NCI-H2171 (cell line): ENCODE results near the gene TBX10.
"Not testable (repeated sequence)": the region's sequence is repeated elsewhere in the genome, so short reads cannot be mapped to it uniquely, and the experiment has no call there.

Experiments used
- DNase-seq: peaks from one replicate; lab custom pipeline; 2025; lab: John Stamatoyannopoulos, UW

Gene TBX10

DNA sequence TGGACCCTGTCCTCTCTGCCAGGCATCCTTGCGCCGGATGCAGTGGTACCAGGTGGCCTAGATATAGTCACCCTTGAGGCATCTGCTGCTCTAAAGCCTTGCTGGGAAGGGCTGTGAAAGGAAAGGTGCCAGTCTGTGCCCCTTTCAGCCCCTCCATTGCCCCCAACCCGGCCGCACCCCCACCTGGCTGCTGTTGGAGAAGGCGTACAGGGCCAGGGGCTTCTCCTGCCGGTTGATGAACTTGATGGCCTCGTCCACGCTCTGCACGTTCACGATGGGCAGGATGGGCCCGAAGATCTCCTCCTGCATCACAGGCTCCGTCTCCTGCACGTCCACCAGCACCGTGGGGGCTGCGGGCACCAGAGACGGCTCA, 24.6 kb upstream of the TBX10 start:
- no peak for DNase-seq

DNA sequence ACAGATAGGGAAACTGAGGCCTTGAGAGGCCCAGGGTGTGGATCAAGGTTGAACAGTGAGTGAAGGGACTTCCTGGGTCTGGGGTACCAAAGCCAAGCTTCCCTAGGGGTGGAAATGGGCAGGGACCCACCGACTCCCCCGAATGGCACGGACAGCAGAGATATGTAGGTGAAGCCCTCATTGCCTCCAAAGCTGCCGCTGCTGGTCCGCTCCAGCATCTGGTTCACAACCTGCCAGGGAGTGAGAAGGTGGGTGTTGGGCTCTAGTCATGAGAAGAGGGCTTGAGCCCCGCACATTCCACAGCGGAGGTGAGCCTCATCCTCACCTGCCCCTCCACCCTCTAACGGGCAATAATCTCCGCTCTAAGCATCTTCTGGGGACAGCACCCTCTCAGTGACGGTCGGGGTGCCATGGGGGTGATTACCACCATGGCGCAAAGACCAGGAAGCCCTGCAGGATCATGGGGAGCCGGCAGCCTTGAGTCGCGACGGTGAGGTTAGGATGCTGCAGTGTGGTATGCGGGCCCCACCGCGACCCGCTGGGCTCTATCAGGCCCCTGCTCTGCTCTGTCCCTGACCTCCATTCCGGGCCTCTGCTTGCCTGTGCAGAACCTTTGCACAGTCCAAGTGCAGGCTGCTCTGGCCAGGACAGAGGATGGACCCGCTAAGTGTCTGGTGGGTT, 24.1 kb upstream of the TBX10 start:
- no peak for DNase-seq

GRCh38 chr11:67662835-67663531, 23.4 kb upstream of the TBX10 start:
- no peak for DNase-seq

GRCh38 chr11:67662142-67662834, 22.7 kb upstream of the TBX10 start:
- no peak for DNase-seq

- not testable (repeated sequence) for DNase-seq
Observed at GRCh38 chr11:67660752-67661151, 21.2 kb upstream of the TBX10 start.

DNA sequence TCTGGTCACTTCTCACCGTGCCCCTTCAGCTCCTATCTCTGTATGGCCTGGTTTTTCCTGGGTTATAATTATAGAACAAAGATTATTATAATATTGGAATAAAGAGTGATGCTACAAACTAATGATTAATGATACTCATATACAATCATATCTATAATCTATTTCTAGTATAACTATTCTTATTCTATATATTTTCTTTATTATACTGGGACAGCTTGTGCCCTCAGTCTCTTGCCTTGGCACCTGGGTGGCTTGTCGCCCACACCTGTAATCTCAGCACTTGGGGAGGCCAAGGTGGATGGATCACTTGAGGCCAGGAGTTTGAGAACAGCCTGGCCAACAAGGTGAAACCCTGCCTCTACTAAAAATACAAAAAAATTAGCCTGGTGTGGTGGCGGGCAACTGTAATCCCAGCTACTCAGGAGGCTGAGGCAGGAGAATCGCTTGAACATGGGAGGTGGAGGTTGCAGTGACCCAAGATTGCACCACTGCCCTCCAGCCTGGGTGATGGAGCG, 20.1 kb upstream of the TBX10 start:
- not testable (repeated sequence) for DNase-seq

DNA sequence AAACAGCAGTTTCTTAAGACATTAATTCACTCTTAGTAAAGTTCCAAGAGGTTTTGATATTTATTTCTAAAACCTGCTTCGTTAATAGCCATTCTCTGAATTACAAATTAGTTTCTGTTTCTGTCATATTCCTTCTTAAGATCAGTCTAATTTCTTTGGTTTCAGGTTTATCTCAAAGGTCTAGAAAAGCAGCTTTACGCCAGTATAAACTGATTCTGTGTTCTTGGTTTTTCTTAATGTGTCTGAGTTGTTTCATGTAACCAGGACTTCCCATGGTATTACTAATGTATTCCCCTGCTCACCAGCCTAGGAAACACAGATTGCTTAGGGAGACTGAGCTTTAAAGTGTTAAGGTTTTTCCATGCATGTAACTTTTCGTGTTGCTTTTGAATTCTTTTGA, 17.7 kb upstream of the TBX10 start:
- no peak for DNase-seq

GRCh38 chr11:67656278-67656922, 16.8 kb upstream of the TBX10 start:
- no peak for DNase-seq

GRCh38 chr11:67654225-67654624, 14.7 kb upstream of the TBX10 start:
- DNase-seq: no peak

DNA sequence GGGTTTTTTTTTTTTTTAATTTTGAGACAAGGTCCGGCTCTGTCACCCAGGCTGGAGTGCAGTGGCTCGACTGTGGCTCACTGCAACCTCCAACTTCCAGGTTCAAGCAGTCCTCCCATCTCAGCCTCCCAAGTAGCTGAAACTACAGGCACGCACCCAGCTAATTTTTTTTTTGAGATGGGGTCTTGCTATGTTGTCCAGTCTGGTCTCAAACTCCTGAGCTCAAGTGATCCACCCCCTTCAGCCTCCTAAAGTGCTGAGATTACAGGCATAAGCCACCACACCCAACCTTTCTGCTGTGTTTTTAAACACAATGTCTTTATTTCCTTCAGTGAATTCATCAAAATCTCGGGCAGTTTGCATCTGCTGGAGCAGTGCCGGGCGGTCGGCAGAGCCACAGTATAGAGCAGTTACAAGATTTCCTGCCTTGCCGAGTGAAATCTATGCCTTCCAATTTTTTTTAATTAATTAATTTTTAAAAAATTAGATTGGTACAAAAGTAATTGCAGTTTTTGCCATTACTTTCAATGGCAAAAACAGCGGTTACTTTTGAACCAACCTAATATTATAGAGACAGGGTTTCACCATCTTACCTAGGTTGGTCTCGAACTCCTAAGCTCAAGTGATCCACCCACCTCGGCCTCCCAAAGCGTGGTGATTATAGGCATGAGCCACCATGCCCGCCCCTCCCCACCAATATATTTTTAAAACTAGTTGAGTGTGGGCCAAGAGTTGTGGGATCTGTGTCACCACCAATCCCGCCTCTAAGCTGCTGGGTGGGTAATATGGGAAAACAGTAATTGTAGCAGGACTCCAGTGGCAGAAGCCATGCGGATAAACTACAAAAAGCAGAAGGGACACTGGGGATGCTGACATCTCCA, 13.6 kb upstream of the TBX10 start:
- no peak for DNase-seq

- no peak for DNase-seq
Observed at GRCh38 chr11:67651976-67652781, 12.6 kb upstream of the TBX10 start.

DNA sequence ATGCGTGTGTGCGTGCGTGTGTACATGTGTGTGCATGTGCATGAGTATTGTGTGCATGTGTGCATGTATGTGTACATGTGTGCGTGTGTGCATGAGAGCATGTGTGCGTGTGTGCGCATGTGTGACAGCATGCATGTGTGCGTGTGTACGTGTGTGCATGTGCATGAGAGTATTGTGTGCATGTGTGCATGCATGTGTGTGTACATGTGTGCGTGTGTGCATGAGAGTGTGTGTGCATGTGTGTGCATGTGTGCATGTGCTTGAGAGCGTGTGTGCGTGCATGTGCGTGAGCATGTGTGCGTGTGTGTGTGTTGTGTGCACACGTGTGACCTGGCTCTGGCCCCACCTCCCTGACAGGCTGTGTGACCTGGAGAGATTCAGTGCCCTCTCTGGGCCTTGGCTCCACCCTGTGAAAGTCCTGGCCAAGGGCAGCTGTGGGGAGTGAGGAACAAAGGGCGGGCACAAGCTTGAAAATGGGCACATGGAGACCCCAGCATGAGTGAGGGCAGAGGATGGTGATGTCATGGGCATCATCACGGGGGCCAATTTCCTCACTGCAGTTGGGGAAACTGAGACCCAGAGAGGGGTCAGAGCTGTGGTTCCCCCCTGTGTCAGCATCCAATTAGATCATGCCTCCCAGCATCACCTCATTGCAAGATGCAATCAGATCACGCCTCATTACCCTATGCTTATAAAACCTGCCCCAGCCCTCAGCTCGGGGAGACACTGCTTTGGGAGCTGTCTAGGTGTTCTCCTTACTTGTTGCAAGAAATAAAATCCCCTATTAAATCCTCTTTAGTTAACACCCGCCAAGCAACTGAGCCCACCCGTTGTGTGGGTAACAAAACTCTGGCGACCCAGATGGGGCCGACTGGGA, 10.3 kb upstream of the TBX10 start:
- DNase-seq: no peak

GRCh38 chr11:67648796-67649613, 9.4 kb upstream of the TBX10 start:
- no peak for DNase-seq

GRCh38 chr11:67648140-67648795, 8.7 kb upstream of the TBX10 start:
- no peak for DNase-seq

- no peak for DNase-seq
Observed at GRCh38 chr11:67647471-67647870, 7.9 kb upstream of the TBX10 start.

DNA sequence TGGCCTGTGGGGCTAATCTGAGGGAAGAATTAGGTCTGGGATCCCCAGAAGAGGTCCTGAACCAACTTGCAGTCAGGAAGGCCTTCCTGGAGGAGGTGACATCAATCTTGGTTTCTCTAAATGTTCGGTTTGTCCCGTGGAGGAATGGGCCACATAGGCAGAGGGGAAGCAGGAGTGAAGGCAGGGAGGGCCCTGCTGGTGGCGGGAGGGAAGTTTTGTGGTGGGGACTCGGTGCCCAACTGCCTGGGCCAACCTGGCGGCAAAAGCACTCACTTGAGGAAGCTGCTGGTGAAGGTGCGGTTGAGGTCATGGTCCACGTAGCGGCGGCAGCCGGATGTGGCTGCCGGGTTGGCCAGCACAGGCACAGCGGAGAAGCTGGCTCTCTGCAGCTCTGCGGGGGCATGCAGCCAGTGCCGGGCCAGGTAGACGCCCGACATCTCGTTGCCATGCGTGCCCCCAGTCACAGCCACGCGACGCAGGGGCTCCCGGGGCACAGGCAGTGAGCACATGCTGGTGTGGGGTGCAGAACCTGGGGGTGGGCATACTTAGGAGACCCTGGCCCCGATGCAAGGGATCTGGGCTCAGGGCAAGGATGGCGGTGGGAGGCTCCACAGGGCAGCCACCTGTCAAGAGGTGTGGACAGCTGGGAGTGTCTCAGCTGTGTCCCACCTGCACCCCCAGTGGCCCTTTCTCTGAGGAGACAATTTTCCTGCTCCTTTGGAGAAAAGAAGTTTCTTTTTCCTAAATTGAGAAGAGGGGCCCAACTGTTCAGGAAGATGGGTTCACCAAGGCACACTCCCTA, 7.2 kb upstream of the TBX10 start:
- DNase-seq: no peak
